ENCODE results near the gene DYNLT5.

The DYNLT5 gene, protein sequence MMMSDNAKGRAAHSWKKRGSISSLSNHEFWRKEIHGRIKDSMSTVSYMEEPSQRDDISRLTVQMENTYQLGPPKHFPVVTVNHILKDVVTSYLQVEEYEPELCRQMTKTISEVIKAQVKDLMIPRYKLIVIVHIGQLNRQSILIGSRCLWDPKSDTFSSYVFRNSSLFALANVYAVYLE

DNA sequence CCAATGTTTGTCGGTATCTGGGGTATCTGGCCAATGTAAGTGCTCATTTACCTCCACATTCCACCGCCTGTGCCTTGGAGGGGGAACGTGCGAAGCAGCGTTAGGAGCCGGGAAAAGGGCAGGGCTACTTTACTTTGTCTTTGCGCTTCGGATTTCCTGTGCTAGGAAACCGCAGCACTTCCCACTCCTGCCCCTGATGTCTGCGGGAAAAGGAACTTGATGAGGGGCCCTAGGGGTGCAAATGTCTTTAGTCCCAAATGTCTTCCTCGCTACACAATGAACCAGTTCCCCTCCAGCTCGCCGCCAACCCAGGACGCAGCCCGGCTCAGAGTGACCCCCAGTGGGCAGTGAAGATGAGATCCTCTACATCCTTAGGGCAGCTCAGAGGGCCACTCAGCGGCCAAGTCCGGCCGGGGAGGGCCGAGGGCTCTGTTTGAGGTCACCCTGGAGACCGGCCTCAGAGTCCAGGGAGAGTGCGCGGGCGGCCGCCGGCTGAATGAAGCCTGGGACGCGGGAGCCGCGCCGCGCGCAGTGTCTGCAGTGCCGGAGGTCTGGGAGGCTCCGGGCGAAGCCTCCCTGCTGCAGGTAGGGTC, at the start of gene DYNLT5:
TSS of gene DYNLT5 (plus strand) at position 460 of the 593 bp plus-strand sequence. CDS start 2,200 bp downstream, outside the sequence.
- no peaks in the 10 kb centered on the region for H3K9me2 ChIP-seq (replicated peaks; ENCODE audit: low read depth, low read length)
- H3K9ac ChIP-seq (ENCODE audit: low read depth, low read length, poor library complexity, severe bottlenecking) = no peak within 1 kb of the TSS
- H4K20me1 ChIP-seq (ENCODE audit: insufficient read depth, low read length, poor library complexity, severe bottlenecking) = no peaks in the 10 kb centered on the region
- no peak for TF ChIP-seq EZH2phosphoT487 (IDR thresholded peaks at IDR 0.05; ENCODE audit: borderline replicate concordance)
- TF ChIP-seq, protein P1, sequence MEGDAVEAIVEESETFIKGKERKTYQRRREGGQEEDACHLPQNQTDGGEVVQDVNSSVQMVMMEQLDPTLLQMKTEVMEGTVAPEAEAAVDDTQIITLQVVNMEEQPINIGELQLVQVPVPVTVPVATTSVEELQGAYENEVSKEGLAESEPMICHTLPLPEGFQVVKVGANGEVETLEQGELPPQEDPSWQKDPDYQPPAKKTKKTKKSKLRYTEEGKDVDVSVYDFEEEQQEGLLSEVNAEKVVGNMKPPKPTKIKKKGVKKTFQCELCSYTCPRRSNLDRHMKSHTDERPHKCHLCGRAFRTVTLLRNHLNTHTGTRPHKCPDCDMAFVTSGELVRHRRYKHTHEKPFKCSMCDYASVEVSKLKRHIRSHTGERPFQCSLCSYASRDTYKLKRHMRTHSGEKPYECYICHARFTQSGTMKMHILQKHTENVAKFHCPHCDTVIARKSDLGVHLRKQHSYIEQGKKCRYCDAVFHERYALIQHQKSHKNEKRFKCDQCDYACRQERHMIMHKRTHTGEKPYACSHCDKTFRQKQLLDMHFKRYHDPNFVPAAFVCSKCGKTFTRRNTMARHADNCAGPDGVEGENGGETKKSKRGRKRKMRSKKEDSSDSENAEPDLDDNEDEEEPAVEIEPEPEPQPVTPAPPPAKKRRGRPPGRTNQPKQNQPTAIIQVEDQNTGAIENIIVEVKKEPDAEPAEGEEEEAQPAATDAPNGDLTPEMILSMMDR (conservative IDR thresholded peaks at IDR 0.05; ENCODE audit: low read length) = no peak
- H3F3A ChIP-seq (ENCODE audit: low read depth) = no peaks in the 10 kb centered on the region
- H3K36me3 ChIP-seq (ENCODE audit: insufficient read depth, low read length) = no peaks in the 10 kb centered on the region
- no peak within 1 kb of the TSS for H2AFZ ChIP-seq (ENCODE audit: low read length)
- H3K9me3 ChIP-seq (ENCODE audit: insufficient read depth, low read depth, low read length) = no peaks in the 10 kb centered on the region
- no peaks in the 10 kb centered on the region for H3K79me2 ChIP-seq (ENCODE audit: insufficient read depth, low read length)
- no peak within 1 kb of the TSS for H3K4me2 ChIP-seq (ENCODE audit: low read depth, low read length, poor library complexity, severe bottlenecking)
- no peaks in the 10 kb centered on the region for H3K27me3 ChIP-seq (ENCODE audit: insufficient read depth, low read length, poor library complexity, severe bottlenecking)
- no peak within 1 kb of the TSS for H3K4me3 ChIP-seq (ENCODE audit: low read length, poor library complexity, severe bottlenecking)
- peaks cover 21% of the 10 kb centered on the region for H3K4me1 ChIP-seq (ENCODE audit: insufficient read depth, low read length, poor library complexity, severe bottlenecking)

DNA sequence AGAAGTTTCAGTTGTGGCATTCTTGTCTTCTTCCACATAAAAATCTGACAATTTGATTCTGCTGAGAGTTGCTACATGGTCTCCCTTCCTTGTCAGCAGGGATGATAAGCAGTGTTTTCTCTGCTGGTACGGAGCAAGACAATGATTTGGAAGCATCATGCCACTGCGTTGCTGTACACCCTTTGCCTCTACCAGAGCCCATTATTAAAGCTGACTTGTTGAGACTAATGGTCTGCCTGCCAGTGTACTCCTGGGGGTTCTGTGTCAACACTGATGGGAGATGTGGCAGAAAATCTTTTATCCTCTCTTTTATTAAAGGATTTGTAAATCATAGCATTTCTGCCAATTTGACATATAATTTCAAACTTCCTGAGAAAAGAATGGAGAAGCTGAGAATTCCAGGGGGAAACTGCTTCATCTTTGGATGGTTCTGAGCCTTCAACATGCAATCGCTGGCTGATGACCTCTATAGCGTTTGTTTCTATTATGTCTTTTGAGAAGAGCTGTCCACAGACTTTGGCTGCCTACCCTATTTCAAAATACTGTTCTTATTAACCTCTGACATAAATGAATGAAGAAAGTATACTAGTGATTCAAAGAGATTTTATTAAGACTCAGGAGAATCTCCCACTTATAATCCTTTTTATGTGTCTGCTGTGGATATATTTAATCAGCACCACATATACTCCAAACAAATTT, 47.9 kb upstream of the DYNLT5 start:
- Histone ChIP-seq H3F3A (ENCODE audit: low read depth) (no peaks in the 10 kb centered on the region), H3K4me2 (ENCODE audit: low read depth, low read length, poor library complexity, severe bottlenecking) (no peak overlapping the region), H4K20me1 (ENCODE audit: insufficient read depth, low read length, poor library complexity, severe bottlenecking) (no peaks in the 10 kb centered on the region), H3K9me2 (replicated peaks; ENCODE audit: low read depth, low read length) (no peaks in the 10 kb centered on the region), H3K36me3 (ENCODE audit: insufficient read depth, low read length) (no peaks in the 10 kb centered on the region), H3K9ac (ENCODE audit: low read depth, low read length, poor library complexity, severe bottlenecking) (no peak overlapping the region), H2AFZ (ENCODE audit: low read length) (no peak overlapping the region), H3K4me1 (ENCODE audit: insufficient read depth, low read length, poor library complexity, severe bottlenecking) (no peaks in the 10 kb centered on the region), H3K79me2 (ENCODE audit: insufficient read depth, low read length) (no peaks in the 10 kb centered on the region), H3K9me3 (ENCODE audit: insufficient read depth, low read depth, low read length) (no peaks in the 10 kb centered on the region), H3K27me3 (ENCODE audit: insufficient read depth, low read length, poor library complexity, severe bottlenecking) (no peaks in the 10 kb centered on the region), H3K4me3 (ENCODE audit: low read length, poor library complexity, severe bottlenecking) (no peak overlapping the region)
- TF ChIP-seq, protein P1 (conservative IDR thresholded peaks at IDR 0.05; ENCODE audit: low read length) = no peak
- TF ChIP-seq EZH2phosphoT487 (IDR thresholded peaks at IDR 0.05; ENCODE audit: borderline replicate concordance) = no peak

DNA sequence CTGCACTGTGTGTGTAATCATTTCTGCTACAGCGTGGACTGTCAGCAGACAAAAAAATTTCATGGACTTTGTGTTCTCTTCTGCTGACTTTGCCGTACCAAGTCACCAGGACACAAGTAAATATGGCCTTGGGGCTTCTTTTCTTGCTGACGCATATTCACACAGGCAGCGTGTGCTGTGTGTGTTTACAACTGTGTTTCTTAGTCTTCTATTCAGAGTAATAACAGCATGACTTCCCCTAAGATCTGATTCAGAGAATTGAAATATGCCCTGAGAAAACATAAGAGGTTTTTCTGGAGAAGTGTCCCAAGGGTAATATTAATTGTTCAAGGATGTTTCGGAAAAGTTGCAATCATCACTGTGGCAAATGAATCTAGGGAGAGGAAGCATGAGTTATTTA, 47.1 kb upstream of the DYNLT5 start:
- no peak overlapping the region for H2AFZ ChIP-seq (ENCODE audit: low read length)
- H3K36me3 ChIP-seq (ENCODE audit: insufficient read depth, low read length) = no peaks in the 10 kb centered on the region
- H3K79me2 ChIP-seq (ENCODE audit: insufficient read depth, low read length) = no peaks in the 10 kb centered on the region
- H3K9me3 ChIP-seq (ENCODE audit: insufficient read depth, low read depth, low read length) = no peaks in the 10 kb centered on the region
- H3K4me1 ChIP-seq (ENCODE audit: insufficient read depth, low read length, poor library complexity, severe bottlenecking) = no peaks in the 10 kb centered on the region
- no peaks in the 10 kb centered on the region for H3K27me3 ChIP-seq (ENCODE audit: insufficient read depth, low read length, poor library complexity, severe bottlenecking)
- TF ChIP-seq, protein P1 (conservative IDR thresholded peaks at IDR 0.05; ENCODE audit: low read length) = no peak
- TF ChIP-seq EZH2phosphoT487 (IDR thresholded peaks at IDR 0.05; ENCODE audit: borderline replicate concordance) = no peak
- H3K9ac ChIP-seq (ENCODE audit: low read depth, low read length, poor library complexity, severe bottlenecking) = no peak overlapping the region
- no peak overlapping the region for H3K4me2 ChIP-seq (ENCODE audit: low read depth, low read length, poor library complexity, severe bottlenecking)
- no peak overlapping the region for H3K4me3 ChIP-seq (ENCODE audit: low read length, poor library complexity, severe bottlenecking)
- no peaks in the 10 kb centered on the region for H4K20me1 ChIP-seq (ENCODE audit: insufficient read depth, low read length, poor library complexity, severe bottlenecking)
- H3F3A ChIP-seq (ENCODE audit: low read depth) = no peaks in the 10 kb centered on the region
- H3K9me2 ChIP-seq (replicated peaks; ENCODE audit: low read depth, low read length) = no peaks in the 10 kb centered on the region
